Stimulated activated CD8-positive, alpha-beta memory T cell treated with anti-CD3 and anti-CD28 coated beads, Interleukin-12 subunit alpha, Interleukin-12 subunit beta, amount 100 ng/mL, for 4 hours (primary cell): ENCODE results near the gene MEGF11.

Experiments
- DNase-seq: peaks from one replicate; pipeline ENCODE4 v3.0.0-alpha.2; 2020; ENCODE audit warnings: low read depth

The MEGF11 gene

GRCh38 chr15:66170042-66170441 is 83.5 kb downstream of the MEGF11 start:
- DNase-seq: no peak

- DNase-seq: no peak
Measured at GRCh38 chr15:66169625-66170024, 83.9 kb downstream of the MEGF11 start.

GRCh38 chr15:66169023-66169422 is 84.5 kb downstream of the MEGF11 start:
- DNase-seq: no peak

GRCh38 chr15:66167854-66168253 is 85.7 kb downstream of the MEGF11 start:
- DNase-seq: no peak

GRCh38 chr15:66165856-66166255 is 87.7 kb downstream of the MEGF11 start:
- no peak for DNase-seq

- no peak for DNase-seq
Measured at GRCh38 chr15:66164788-66165187, 88.8 kb downstream of the MEGF11 start.

- no peak for DNase-seq
Measured at GRCh38 chr15:66163553-66163952, 90.0 kb downstream of the MEGF11 start.

- DNase-seq: no peak
Measured at GRCh38 chr15:66162286-66162685, 91.3 kb downstream of the MEGF11 start.

GRCh38 chr15:66161575-66162118 is 91.9 kb downstream of the MEGF11 start:
- no peak for DNase-seq

- DNase-seq: no peak
Measured at GRCh38 chr15:66161108-66161507, 92.4 kb downstream of the MEGF11 start.

- DNase-seq: no peak
Measured at GRCh38 chr15:66157507-66157906, 96.0 kb downstream of the MEGF11 start.

GRCh38 chr15:66156310-66156975 is 97.1 kb downstream of the MEGF11 start:
- no peak for DNase-seq

GRCh38 chr15:66155065-66155464 is 98.5 kb downstream of the MEGF11 start:
- DNase-seq: no peak

- DNase-seq: no peak
Measured at GRCh38 chr15:66154581-66154980, 99.0 kb downstream of the MEGF11 start.

GRCh38 chr15:66153549-66154415 is 99.8 kb downstream of the MEGF11 start:
- DNase-seq: no peak

GRCh38 chr15:66152650-66153049 is 100.9 kb downstream of the MEGF11 start:
- DNase-seq: no peak

GRCh38 chr15:66151809-66152208 is 101.7 kb downstream of the MEGF11 start:
- no peak for DNase-seq

- no peak for DNase-seq
Measured at GRCh38 chr15:66149871-66150270, 103.7 kb downstream of the MEGF11 start.

GRCh38 chr15:66148187-66148586 is 105.4 kb downstream of the MEGF11 start:
- no peak for DNase-seq

- no peak for DNase-seq
Measured at GRCh38 chr15:66147440-66147839, 106.1 kb downstream of the MEGF11 start.

- no peak for DNase-seq
Measured at GRCh38 chr15:66145726-66146182, 107.8 kb downstream of the MEGF11 start.

- DNase-seq: no peak
Measured at GRCh38 chr15:66144978-66145725, 108.4 kb downstream of the MEGF11 start.
